Measurements from ENCODE around the gene KANK4.

DNA sequence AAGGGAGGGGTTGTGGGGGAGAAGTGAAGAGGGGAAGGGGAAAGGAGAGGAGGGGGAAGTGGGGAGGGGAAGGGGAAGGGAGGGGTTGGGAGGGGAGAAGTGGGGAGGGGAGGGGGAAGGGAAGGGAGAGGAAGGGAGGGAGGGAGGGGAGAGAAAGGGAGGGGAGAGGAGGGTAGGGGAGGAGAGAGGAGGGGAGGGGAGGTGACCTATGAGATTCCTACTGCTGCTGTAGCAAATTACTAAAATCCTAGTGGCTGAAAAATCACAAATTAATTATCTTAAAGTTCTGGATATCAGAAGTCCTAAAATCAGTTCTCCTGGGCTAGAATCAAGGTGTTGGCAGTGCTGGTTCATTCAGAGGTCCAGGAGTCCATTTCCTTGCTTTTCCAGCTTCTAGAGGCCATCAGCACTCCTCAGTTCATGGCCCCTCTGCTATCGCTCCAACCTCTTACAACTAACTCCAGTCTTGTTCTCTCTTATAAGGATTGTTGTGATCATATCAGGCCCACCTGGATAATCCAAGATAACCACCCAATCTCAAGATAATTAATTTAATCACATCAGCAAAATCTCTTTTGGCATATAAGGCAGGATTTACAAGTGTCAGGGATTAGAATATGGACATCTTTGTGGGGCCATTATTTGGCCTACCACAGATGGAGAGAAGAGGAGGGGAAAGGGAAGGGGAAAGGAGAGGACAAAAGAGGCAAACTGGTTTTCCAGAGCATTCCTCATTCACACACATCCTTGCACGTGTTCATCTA, 30.4 kb upstream of the KANK4 start:
- TF ChIP-seq, protein P1, sequence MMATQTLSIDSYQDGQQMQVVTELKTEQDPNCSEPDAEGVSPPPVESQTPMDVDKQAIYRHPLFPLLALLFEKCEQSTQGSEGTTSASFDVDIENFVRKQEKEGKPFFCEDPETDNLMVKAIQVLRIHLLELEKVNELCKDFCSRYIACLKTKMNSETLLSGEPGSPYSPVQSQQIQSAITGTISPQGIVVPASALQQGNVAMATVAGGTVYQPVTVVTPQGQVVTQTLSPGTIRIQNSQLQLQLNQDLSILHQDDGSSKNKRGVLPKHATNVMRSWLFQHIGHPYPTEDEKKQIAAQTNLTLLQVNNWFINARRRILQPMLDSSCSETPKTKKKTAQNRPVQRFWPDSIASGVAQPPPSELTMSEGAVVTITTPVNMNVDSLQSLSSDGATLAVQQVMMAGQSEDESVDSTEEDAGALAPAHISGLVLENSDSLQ (IDR thresholded peaks at IDR 0.05): no peak
- TF ChIP-seq SP1 (IDR thresholded peaks at IDR 0.05) (no peak), FOXA1 (IDR thresholded peaks at IDR 0.05) (no peak), CTBP1 (IDR thresholded peaks at IDR 0.05; ENCODE audit: borderline replicate concordance) (no peak), ZNF384 (IDR thresholded peaks at IDR 0.05) (no peak), FOXK2 (IDR thresholded peaks at IDR 0.05) (no peak), SUZ12 (IDR thresholded peaks at IDR 0.05) (no peak), TARDBP (IDR thresholded peaks at IDR 0.05) (no peak)

Data from HEK293T (cell line).